ENCODE data around the gene BRINP2.

The BRINP2 gene

GRCh38 chr1:177133977-177134538 lies 36.7 kb upstream of the BRINP2 start:
- H3K9ac ChIP-seq (ENCODE audit: insufficient read length), result no peak overlapping the region
- H3K4me3 ChIP-seq, result no peak overlapping the region
- DNase-seq (ENCODE audit: low read depth, low spot score), result no peak
- H3K36me3 ChIP-seq (ENCODE audit: insufficient read depth, low read length), result no peaks in the 10 kb centered on the region
- TF ChIP-seq EZH2 (IDR thresholded peaks at IDR 0.05), result no peak
- no peak for TF ChIP-seq POLR2AphosphoS5 (IDR thresholded peaks at IDR 0.05; ENCODE audit: borderline replicate concordance, low read depth, low read length)
- TF ChIP-seq FOXP2 (optimal IDR thresholded peaks at IDR 0.05; ENCODE audit: control extremely low read depth, extremely low read length, insufficient read depth), result no peak
- no peak overlapping the region for H3K27ac ChIP-seq
- H3K9me3 ChIP-seq (ENCODE audit: low read depth, low read length), result no peaks in the 10 kb centered on the region

- Histone ChIP-seq H3K36me3 (ENCODE audit: insufficient read depth, low read length) (no peaks in the 10 kb centered on the region), H3K4me3 (no peak overlapping the region), H3K27ac (no peak overlapping the region), H3K9me3 (ENCODE audit: low read depth, low read length) (no peaks in the 10 kb centered on the region), H3K9ac (ENCODE audit: insufficient read length) (no peak overlapping the region)
- DNase-seq (ENCODE audit: low read depth, low spot score), result no peak
- TF ChIP-seq EZH2 (IDR thresholded peaks at IDR 0.05) (no peak), FOXP2 (optimal IDR thresholded peaks at IDR 0.05; ENCODE audit: control extremely low read depth, extremely low read length, insufficient read depth) (no peak), POLR2AphosphoS5 (IDR thresholded peaks at IDR 0.05; ENCODE audit: borderline replicate concordance, low read depth, low read length) (no peak)
Observed at GRCh38 chr1:177135250-177135649, 35.5 kb upstream of the BRINP2 start.

- H3K9me3 ChIP-seq (ENCODE audit: low read depth, low read length), result no peaks in the 10 kb centered on the region
- DNase-seq (ENCODE audit: low read depth, low spot score), result no peak
- TF ChIP-seq FOXP2 (optimal IDR thresholded peaks at IDR 0.05; ENCODE audit: control extremely low read depth, extremely low read length, insufficient read depth) (no peak), POLR2AphosphoS5 (IDR thresholded peaks at IDR 0.05; ENCODE audit: borderline replicate concordance, low read depth, low read length) (no peak), EZH2 (IDR thresholded peaks at IDR 0.05) (no peak)
- no peak overlapping the region for H3K27ac ChIP-seq
- no peak overlapping the region for H3K9ac ChIP-seq (ENCODE audit: insufficient read length)
- H3K36me3 ChIP-seq (ENCODE audit: insufficient read depth, low read length), result no peaks in the 10 kb centered on the region
- H3K4me3 ChIP-seq, result no peak overlapping the region
Observed at GRCh38 chr1:177137814-177138213, 32.9 kb upstream of the BRINP2 start.

GRCh38 chr1:177138347-177138746 lies 32.4 kb upstream of the BRINP2 start:
- Histone ChIP-seq H3K9me3 (ENCODE audit: low read depth, low read length) (no peaks in the 10 kb centered on the region), H3K36me3 (ENCODE audit: insufficient read depth, low read length) (no peaks in the 10 kb centered on the region), H3K27ac (no peak overlapping the region), H3K4me3 (no peak overlapping the region), H3K9ac (ENCODE audit: insufficient read length) (no peak overlapping the region)
- no peak for TF ChIP-seq POLR2AphosphoS5 (IDR thresholded peaks at IDR 0.05; ENCODE audit: borderline replicate concordance, low read depth, low read length)
- no peak for DNase-seq (ENCODE audit: low read depth, low spot score)

GRCh38 chr1:177142010-177142409 lies 28.7 kb upstream of the BRINP2 start:
- DNase-seq (ENCODE audit: low read depth, low spot score), result no peak
- no peak overlapping the region for H3K9ac ChIP-seq (ENCODE audit: insufficient read length)
- H3K9me3 ChIP-seq (ENCODE audit: low read depth, low read length), result no peaks in the 10 kb centered on the region
- no peaks in the 10 kb centered on the region for H3K36me3 ChIP-seq (ENCODE audit: insufficient read depth, low read length)
- TF ChIP-seq POLR2AphosphoS5 (IDR thresholded peaks at IDR 0.05; ENCODE audit: borderline replicate concordance, low read depth, low read length) (no peak), FOXP2 (optimal IDR thresholded peaks at IDR 0.05; ENCODE audit: control extremely low read depth, extremely low read length, insufficient read depth) (no peak), EZH2 (IDR thresholded peaks at IDR 0.05) (no peak)
- H3K4me3 ChIP-seq, result no peak overlapping the region
- H3K27ac ChIP-seq, result no peak overlapping the region

GRCh38 chr1:177142791-177143271 lies 27.9 kb upstream of the BRINP2 start:
- H3K27ac ChIP-seq, result no peak overlapping the region
- H3K4me3 ChIP-seq, result no peak overlapping the region
- DNase-seq (ENCODE audit: low read depth, low spot score), result no peak
- TF ChIP-seq EZH2 (IDR thresholded peaks at IDR 0.05) (no peak), FOXP2 (optimal IDR thresholded peaks at IDR 0.05; ENCODE audit: control extremely low read depth, extremely low read length, insufficient read depth) (no peak), POLR2AphosphoS5 (IDR thresholded peaks at IDR 0.05; ENCODE audit: borderline replicate concordance, low read depth, low read length) (no peak)
- no peaks in the 10 kb centered on the region for H3K9me3 ChIP-seq (ENCODE audit: low read depth, low read length)
- no peak overlapping the region for H3K9ac ChIP-seq (ENCODE audit: insufficient read length)
- no peaks in the 10 kb centered on the region for H3K36me3 ChIP-seq (ENCODE audit: insufficient read depth, low read length)

GRCh38 chr1:177145106-177146070 lies 25.4 kb upstream of the BRINP2 start:
- Histone ChIP-seq H3K4me3 (no peak overlapping the region), H3K36me3 (ENCODE audit: insufficient read depth, low read length) (no peaks in the 10 kb centered on the region), H3K27ac (no peak overlapping the region), H3K9me3 (ENCODE audit: low read depth, low read length) (no peaks in the 10 kb centered on the region), H3K9ac (ENCODE audit: insufficient read length) (no peak overlapping the region)
- no peak for DNase-seq (ENCODE audit: low read depth, low spot score)
- no peak for TF ChIP-seq EZH2 (IDR thresholded peaks at IDR 0.05)

GRCh38 chr1:177146499-177146898 lies 24.3 kb upstream of the BRINP2 start:
- Histone ChIP-seq H3K36me3 (ENCODE audit: insufficient read depth, low read length) (no peaks in the 10 kb centered on the region), H3K9me3 (ENCODE audit: low read depth, low read length) (no peaks in the 10 kb centered on the region), H3K27ac (no peak overlapping the region), H3K4me3 (no peak overlapping the region), H3K9ac (ENCODE audit: insufficient read length) (no peak overlapping the region)
- TF ChIP-seq POLR2AphosphoS5 (IDR thresholded peaks at IDR 0.05; ENCODE audit: borderline replicate concordance, low read depth, low read length) (no peak), EZH2 (IDR thresholded peaks at IDR 0.05) (no peak), FOXP2 (optimal IDR thresholded peaks at IDR 0.05; ENCODE audit: control extremely low read depth, extremely low read length, insufficient read depth) (no peak)
- no peak for DNase-seq (ENCODE audit: low read depth, low spot score)
